Neural progenitor cell (in vitro differentiated cells): ENCODE data around the gene ADARB2.

Experiments used
- CTCF ChIP-seq: fragments of 200-600 bp; sonication (generic); IDR thresholded peaks from 2 replicates; pipeline ENCODE4 v1.5.1; 2017; ENCODE audit warnings: antibody characterized with exemption, mild to moderate bottlenecking
- EZH2 ChIP-seq: fragments of 200-600 bp; sonication (generic); IDR thresholded peaks from 2 replicates; pipeline ENCODE4 v1.6.1; 2017; ENCODE audit warnings: antibody characterized with exemption, mild to moderate bottlenecking, moderate library complexity
- EZH2phosphoT487 ChIP-seq: fragments of 200-600 bp; sonication (generic); IDR thresholded peaks from 2 replicates; pipeline ENCODE4 v1.6.1; 2017; ENCODE audit warnings: antibody characterized with exemption

GRCh38 chr10:1410469-1411395, 326.6 kb downstream of the ADARB2 start:
- no peak for TF ChIP-seq EZH2phosphoT487
- TF ChIP-seq CTCF: no peak
- no peak for TF ChIP-seq EZH2
